HepG2 (cell line): ENCODE results near the gene WBP1. TPM values are rescaled to one million over a fixed set of nuclear protein-coding genes. Genes with fewer than 3 reads are reported as not detected.

Experiments used
- AGO2 ChIP-seq: fragments of 200-400 bp; formaldehyde crosslinking; optimal IDR thresholded peaks from 2 replicates; pipeline ENCODE3; 2017; ENCODE audit warnings: mild to moderate bottlenecking, low read depth, low read length, moderate library complexity
- CENPT ChIP-seq: sonication (generic); formaldehyde crosslinking; IDR thresholded peaks from 2 replicates; pipeline ENCODE4 v1.8.0; 2022; ENCODE audit warnings: low read depth, mild to moderate bottlenecking, moderate library complexity, missing genetic modification reagents
- CREB3 ChIP-seq: sonication (generic); formaldehyde crosslinking; IDR thresholded peaks from 2 replicates; pipeline ENCODE4 v1.5.0; 2020; ENCODE audit warnings: missing genetic modification reagents
- DDIT3 ChIP-seq: sonication (generic); formaldehyde crosslinking; IDR thresholded peaks from 2 replicates; pipeline ENCODE4 v1.4.0; 2020; ENCODE audit warnings: mild to moderate bottlenecking, missing genetic modification reagents
- DRAP1 ChIP-seq: IDR thresholded peaks from 2 replicates; pipeline ENCODE4 v1.6.1; 2016; ENCODE audit warnings: missing genetic modification reagents, missing compliant biosample characterization
- FOXC1 ChIP-seq: sonication (generic); formaldehyde crosslinking; IDR thresholded peaks from 2 replicates; pipeline ENCODE4 v1.8.0; 2022; ENCODE audit warnings: mild to moderate bottlenecking, missing genetic modification reagents, borderline replicate concordance
- HDAC2 ChIP-seq: sonication (generic); formaldehyde crosslinking; IDR thresholded peaks from 2 replicates; pipeline ENCODE4 v1.4.0; 2020; ENCODE audit warnings: missing genetic modification reagents
- HIVEP1 ChIP-seq: sonication (generic); formaldehyde crosslinking; IDR thresholded peaks from 2 replicates; pipeline ENCODE4 v1.4.0; 2020; ENCODE audit warnings: mild to moderate bottlenecking, missing genetic modification reagents
- KLF15 ChIP-seq: sonication (generic); formaldehyde crosslinking; IDR thresholded peaks from 2 replicates; pipeline ENCODE4 v1.8.1; 2023; ENCODE audit warnings: borderline replicate concordance, mild to moderate bottlenecking, inconsistent platforms, missing genetic modification reagents, mixed read lengths
- LBX2 ChIP-seq: sonication (generic); formaldehyde crosslinking; IDR thresholded peaks from 2 replicates; pipeline ENCODE4 v1.5.0; 2020; ENCODE audit warnings: missing genetic modification reagents, mild to moderate bottlenecking, borderline replicate concordance
- MBD4 ChIP-seq: IDR thresholded peaks from 2 replicates; pipeline ENCODE4 v1.6.1; 2012; ENCODE audit warnings: low read length, inconsistent platforms, borderline replicate concordance
- MTA3 ChIP-seq: sonication (generic); formaldehyde crosslinking; IDR thresholded peaks from 2 replicates; pipeline ENCODE4 v1.4.0; 2020; ENCODE audit warnings: missing genetic modification reagents
- NBN ChIP-seq: fragments of 450-650 bp; conservative IDR thresholded peaks from 2 replicates; pipeline ENCODE4 v1.6.1; 2017
- NR2C2 ChIP-seq: sonication (generic); formaldehyde crosslinking; IDR thresholded peaks from 2 replicates; pipeline ENCODE4 v1.4.0; 2020; ENCODE audit warnings: missing genetic modification reagents, mild to moderate bottlenecking, moderate library complexity, borderline replicate concordance
- SMC3 ChIP-seq: IDR thresholded peaks from 2 replicates; pipeline ENCODE4 v1.6.1; 2011; ENCODE audit warnings: low read length, improper control_type of control experiment
- TBX3 ChIP-seq: fragments of 450-650 bp; IDR thresholded peaks from 2 replicates; pipeline ENCODE4 v1.6.1; 2017; ENCODE audit warnings: antibody characterized with exemption, mild to moderate bottlenecking, inconsistent platforms, borderline replicate concordance
- USF2 ChIP-seq, 2 experiments: sonication (generic) in 1 of 2; formaldehyde crosslinking in 1 of 2; IDR thresholded peaks; 2 replicates each; pipeline versions ENCODE4 v1.5.1 to v1.6.1; 2011 to 2020; ENCODE audit warnings: borderline replicate concordance in 1 of 2, low read depth in 1 of 2, low read length in 1 of 2, mild to moderate bottlenecking in 1 of 2, missing genetic modification reagents in 1 of 2, moderate library complexity in 1 of 2
- ZNF121 ChIP-seq: sonication (generic); formaldehyde crosslinking; IDR thresholded peaks from 2 replicates; pipeline ENCODE4 v1.5.0; 2020; ENCODE audit warnings: mild to moderate bottlenecking, missing genetic modification reagents
- ZNF124 ChIP-seq: sonication (generic); formaldehyde crosslinking; IDR thresholded peaks from 2 replicates; pipeline ENCODE4 v1.4.0; 2020; ENCODE audit warnings: missing genetic modification reagents
- ZNF180 ChIP-seq: sonication (generic); formaldehyde crosslinking; IDR thresholded peaks from 2 replicates; pipeline ENCODE4 v1.4.0; 2020; ENCODE audit warnings: low read depth, missing genetic modification reagents, borderline replicate concordance
- ZNF296 ChIP-seq: sonication (generic); formaldehyde crosslinking; conservative IDR thresholded peaks from 2 replicates; pipeline ENCODE4 v1.5.0; 2020; ENCODE audit warnings: mild to moderate bottlenecking, missing genetic modification reagents
- ZNF460 ChIP-seq: sonication (generic); formaldehyde crosslinking; IDR thresholded peaks from 2 replicates; pipeline ENCODE4 v1.5.1; 2020; ENCODE audit warnings: missing genetic modification reagents, mild to moderate bottlenecking, borderline replicate concordance
- ZNF878 ChIP-seq: sonication (generic); formaldehyde crosslinking; IDR thresholded peaks from 2 replicates; pipeline ENCODE4 v1.8.1; 2023; ENCODE audit warnings: mild to moderate bottlenecking, missing genetic modification reagents, moderate library complexity
- ZSCAN25 ChIP-seq: sonication (generic); formaldehyde crosslinking; IDR thresholded peaks from 2 replicates; pipeline ENCODE4 v1.8.0; 2022; ENCODE audit warnings: mild to moderate bottlenecking, missing genetic modification reagents
- polyA plus RNA-seq, 8 experiments: library from polyadenylated mRNA; depleted of rRNA in 3 of 8; stranded (reverse) in 7 of 8; unstranded in 1 of 8; fragments of >200 nt; fragmentation: Illumina TruSeq in 4 of 8; extraction: Trizol in 4 of 8; gene quantifications; 2 replicates each; pipeline versions ENCODE4 v1.2.1 to v1.2.3, GENCODE V29; 2011 to 2016; ENCODE audit warnings: low read depth in 4 of 8, missing spikeins in 1 of 8, mixed read lengths in 1 of 8; ENCODE audit not compliant: insufficient read depth in 1 of 8
- total RNA-seq, 5 experiments: library from RNA; depleted of rRNA; stranded (reverse); fragments of >200 nt; fragmentation: Illumina TruSeq; extraction: Trizol; gene quantifications; 2 replicates each; pipeline ENCODE4 v1.2.3, GENCODE V29; 2016; ENCODE audit warnings: low read depth in 1 of 5

The WBP1 gene
- total and polyA plus RNA-seq, 2 of the 13 experiments (the other 11 are each of a cell fraction or from before 2014, with no cell fraction given): 38.8 to 85.7 TPM

- TF ChIP-seq USF2 (IDR thresholded peaks at IDR 0.05; ENCODE audit: low read depth, low read length) (no peak), USF2 (CRISPR knock-in tag; IDR thresholded peaks at IDR 0.05; ENCODE audit: borderline replicate concordance) (no peak; the same call in 1 of the 2 replicates), ZNF460 (peak; percentile 52; the same call in 1 of the 2 replicates), TBX3 (no peak; the same call in 1 of the 2 replicates), FOXC1 (CRISPR knock-in tag) (peak; percentile 96; the same call in 1 of the 2 replicates), ZNF124 (peak; percentile 94), AGO2 (peak; percentile 100), MTA3 (CRISPR knock-in tag) (no peak), MBD4 (no peak), CENPT (CRISPR knock-in tag) (peak; percentile 82; the same call in 1 of the 2 replicates), LBX2 (CRISPR knock-in tag) (0 out of 2 replicates have a peak, but pooled peaks have one; percentile 60), ZNF180 (CRISPR knock-in tag) (peak; percentile 35; the same call in 1 of the 2 replicates), ZNF296 (CRISPR knock-in tag) (0 out of 2 replicates have a peak, but pooled peaks have one; percentile 68), CREB3 (CRISPR knock-in tag) (peak; percentile 38; the same call in 1 of the 2 replicates), NBN (no peak), ZNF878 (CRISPR knock-in tag) (peak; percentile 70; the same call in 1 of the 2 replicates), KLF15 (CRISPR knock-in tag) (peak; percentile 49; the same call in 1 of the 2 replicates), ZSCAN25 (peak; percentile 87), SMC3 (no peak), DRAP1 (CRISPR knock-in tag) (peak; percentile 69), HDAC2 (peak; percentile 93), HIVEP1 (CRISPR knock-in tag) (peak; percentile 95), ZNF121 (CRISPR knock-in tag) (peak; percentile 41), NR2C2 (CRISPR knock-in tag) (peak; percentile 100), DDIT3 (CRISPR knock-in tag) (no peak)
Measured at GRCh38 chr2:74472086-74472944, 14.1 kb downstream of the WBP1 start, which contains the start of gene MRPL53 (continued).
